ENCODE results near the gene ADAMTS14.

- TF ChIP-seq CTCF (IDR thresholded peaks at IDR 0.05; ENCODE audit: borderline replicate concordance, extremely low read depth, low read length, poor library complexity, severe bottlenecking) (no peak), EZH2 (IDR thresholded peaks at IDR 0.05; ENCODE audit: borderline replicate concordance, low read depth, low read length, severe bottlenecking) (no peak)
Observed at GRCh38 chr10:70674560-70675495, 2.5 kb downstream of the ADAMTS14 start.
